ENCODE results near the gene TTC38.

Gene TTC38

GRCh38 chr22:46267431-46268279, at the start of gene TTC38:
TTC38 (plus strand) TSS chr22:46268008; CDS start chr22:46268040, 32 bp downstream.
- DNase-seq: peak; percentile 16

DNA sequence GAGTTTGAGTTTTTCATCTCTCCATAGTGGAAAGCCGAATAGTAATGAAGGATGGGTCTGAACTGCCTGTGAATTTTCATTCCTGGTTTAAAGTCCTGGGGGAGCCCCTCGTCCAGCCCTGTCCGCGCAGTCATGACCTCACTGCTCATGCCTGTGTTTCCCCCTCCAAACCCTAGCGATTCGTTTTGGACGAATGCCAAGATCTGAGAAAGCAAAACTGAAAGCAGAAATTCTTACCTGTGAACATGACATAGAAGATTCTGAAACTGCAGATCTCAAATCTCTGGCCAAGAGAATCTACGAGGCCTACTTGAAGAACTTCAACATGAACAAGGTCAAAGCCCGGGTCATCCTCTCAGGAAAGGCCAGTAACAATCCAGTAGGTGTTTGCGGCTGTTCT, 48.2 kb upstream of the TTC38 start:
- no peak for DNase-seq

GRCh38 chr22:46220921-46221320, 46.9 kb upstream of the TTC38 start:
- no peak for DNase-seq

- no peak for DNase-seq
Observed at GRCh38 chr22:46224044-46224897, 43.5 kb upstream of the TTC38 start.

DNA sequence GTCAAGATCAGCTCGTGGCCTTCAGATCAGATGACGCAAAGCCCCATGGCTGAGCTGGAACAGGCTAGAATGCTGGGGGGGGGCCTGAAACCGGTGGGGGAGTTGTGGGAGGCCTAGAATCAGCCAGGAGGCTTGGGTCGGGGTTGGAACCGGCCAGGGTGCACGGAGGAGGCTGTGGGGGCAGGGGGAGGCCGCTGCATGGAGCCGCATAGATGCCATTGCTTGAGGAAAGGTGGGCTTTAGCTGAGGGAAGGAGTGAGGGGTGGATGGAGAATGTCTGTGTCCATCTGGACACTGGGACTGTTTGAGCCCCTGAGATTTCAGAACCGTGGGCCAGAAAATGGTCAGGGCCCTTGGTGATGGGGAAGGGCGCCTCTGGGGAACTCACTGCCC, 42.9 kb upstream of the TTC38 start:
- no peak for DNase-seq

- no peak for DNase-seq
Observed at GRCh38 chr22:46225631-46226030, 42.2 kb upstream of the TTC38 start.

- DNase-seq: no peak
Observed at GRCh38 chr22:46226577-46226976, 41.2 kb upstream of the TTC38 start.

- no peak for DNase-seq
Observed at GRCh38 chr22:46229701-46230100, 38.1 kb upstream of the TTC38 start.

GRCh38 chr22:46230262-46230901, 37.4 kb upstream of the TTC38 start:
- DNase-seq: no peak

GRCh38 chr22:46233231-46233630, 34.6 kb upstream of the TTC38 start:
- DNase-seq: peak; percentile 2

DNA sequence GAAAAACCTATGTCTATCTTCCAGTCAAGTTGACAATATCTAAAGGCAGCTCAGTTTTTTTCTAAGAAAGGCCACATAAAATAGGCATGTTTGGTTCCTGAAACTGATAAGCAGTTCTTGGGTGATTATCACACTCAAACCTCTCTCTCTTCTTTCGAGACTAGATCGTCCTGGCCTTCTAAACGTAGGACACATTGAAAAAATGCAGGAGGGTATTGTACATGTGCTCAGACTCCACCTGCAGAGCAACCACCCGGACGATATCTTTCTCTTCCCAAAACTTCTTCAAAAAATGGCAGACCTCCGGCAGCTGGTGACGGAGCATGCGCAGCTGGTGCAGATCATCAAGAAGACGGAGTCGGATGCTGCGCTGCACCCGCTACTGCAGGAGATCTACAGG, 32.8 kb upstream of the TTC38 start:
- DNase-seq: no peak

GRCh38 chr22:46237453-46238124, 30.2 kb upstream of the TTC38 start:
- DNase-seq: no peak

DNA sequence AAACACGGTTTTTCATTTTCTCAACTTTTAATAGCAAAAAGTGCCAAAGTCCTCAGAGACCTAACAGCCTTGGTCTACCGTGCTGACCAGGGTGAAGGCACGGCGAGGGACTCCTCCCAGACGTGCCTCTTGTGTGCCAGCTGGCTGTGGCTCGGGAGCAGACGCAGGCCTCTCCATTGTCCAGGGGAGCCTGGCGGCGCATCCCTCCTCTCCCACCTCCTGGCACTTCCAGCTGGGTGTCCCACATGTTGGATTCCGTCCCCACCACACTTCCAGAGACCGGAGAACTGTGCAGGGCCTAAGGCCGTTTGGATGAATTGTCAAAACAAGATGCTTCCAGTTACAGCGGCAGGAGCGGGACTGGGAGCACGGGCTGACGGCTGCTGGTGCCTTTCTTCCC, 29.3 kb upstream of the TTC38 start:
- no peak for DNase-seq

GRCh38 chr22:46239261-46240048, 28.4 kb upstream of the TTC38 start:
- DNase-seq: no peak

- no peak for DNase-seq
Observed at GRCh38 chr22:46240073-46240472, 27.7 kb upstream of the TTC38 start.

GRCh38 chr22:46240506-46240905, 27.3 kb upstream of the TTC38 start:
- no peak for DNase-seq

GRCh38 chr22:46240907-46241306, 26.9 kb upstream of the TTC38 start:
- DNase-seq: no peak

GRCh38 chr22:46241396-46242007, 26.3 kb upstream of the TTC38 start:
- no peak for DNase-seq

DNA sequence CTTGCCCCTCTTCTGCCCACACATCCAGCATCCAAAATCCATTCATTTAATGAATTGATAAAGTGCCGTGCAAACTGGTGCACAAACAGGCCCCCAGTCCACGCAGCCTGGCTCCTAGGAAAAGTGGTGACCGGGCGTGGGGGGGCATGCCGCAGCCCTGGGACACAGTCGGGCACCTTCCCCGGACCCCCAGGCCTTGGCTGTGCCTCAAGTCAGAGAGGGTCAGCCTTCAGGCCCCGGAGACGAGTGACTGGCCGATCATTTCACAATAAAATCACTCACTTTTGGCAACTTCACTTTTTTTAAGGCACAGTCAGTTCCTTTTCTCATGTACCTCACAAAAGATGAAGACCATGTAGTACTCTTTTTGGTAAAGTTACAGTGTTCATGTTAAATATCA, 25.7 kb upstream of the TTC38 start:
- no peak for DNase-seq

- DNase-seq: no peak
Observed at GRCh38 chr22:46244771-46245170, 23.0 kb upstream of the TTC38 start.

GRCh38 chr22:46245511-46245910, 22.3 kb upstream of the TTC38 start:
- no peak for DNase-seq

GRCh38 chr22:46246178-46246577, 21.6 kb upstream of the TTC38 start:
- DNase-seq: no peak
